ENCODE data around the gene HEXA.
"Not testable (repeated sequence)": the region's sequence is repeated elsewhere in the genome, so short reads cannot be mapped to it uniquely, and the experiment has no call there.

GRCh38 chr15:72396331-72396730 lies 20.5 kb upstream of the HEXA start:
- not testable (repeated sequence) for TF ChIP-seq POLR2A, CTCF (IDR thresholded peaks at IDR 0.05)
